ENCODE data around the gene PLIN4.
A peak's percentile ranks its signal among the peaks of the same experiment; 100 is the strongest.

The PLIN4 gene

DNA sequence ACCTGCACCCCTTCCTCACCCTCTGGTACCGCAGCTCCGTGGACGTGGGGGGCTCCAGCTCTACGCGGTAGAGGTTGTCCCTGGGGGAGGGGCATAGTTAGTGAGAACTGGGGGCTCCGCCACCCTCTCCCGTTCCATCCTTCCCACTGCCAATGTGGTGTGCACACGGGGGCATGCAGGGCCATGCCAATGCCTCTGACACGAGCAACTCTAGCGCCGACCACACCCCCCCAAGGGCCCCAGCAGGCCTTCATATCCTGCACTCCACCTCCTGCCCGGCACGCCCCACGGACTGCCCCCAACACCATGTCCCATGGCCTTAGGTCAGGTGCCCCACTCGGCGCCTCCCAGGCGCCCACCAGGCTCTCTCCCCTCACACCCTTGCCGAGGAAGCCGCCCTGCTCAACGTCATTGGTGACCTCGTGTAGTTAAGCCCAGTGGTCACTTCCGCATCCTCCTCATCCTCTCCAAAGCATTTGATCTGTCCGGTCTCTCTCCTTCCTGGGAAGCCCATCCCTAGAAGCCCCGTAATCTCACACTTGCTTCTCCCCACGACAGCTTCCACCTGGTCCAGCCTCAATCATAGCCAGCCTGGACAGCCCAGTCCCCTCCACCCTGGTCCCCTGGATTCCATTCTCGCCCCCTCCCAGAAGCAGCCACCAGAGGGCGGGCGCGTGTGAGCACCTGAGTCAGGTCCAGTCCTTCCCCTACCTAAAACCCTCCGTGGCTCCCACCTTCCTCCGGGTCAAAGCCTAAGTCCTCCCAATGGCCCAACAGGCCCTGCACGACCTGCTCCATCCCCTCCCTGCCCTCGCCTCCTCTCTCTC is 39.1 kb upstream of the PLIN4 start:
- DNase-seq (ENCODE audit: low read depth), result no peak
- peak; percentile 52 for TF ChIP-seq CTCF (IDR thresholded peaks at IDR 0.05; ENCODE audit: low read depth, low read length, missing control alignments)
- H3K4me3 ChIP-seq (ENCODE audit: low read depth, low read length), result no peak overlapping the region

DNA sequence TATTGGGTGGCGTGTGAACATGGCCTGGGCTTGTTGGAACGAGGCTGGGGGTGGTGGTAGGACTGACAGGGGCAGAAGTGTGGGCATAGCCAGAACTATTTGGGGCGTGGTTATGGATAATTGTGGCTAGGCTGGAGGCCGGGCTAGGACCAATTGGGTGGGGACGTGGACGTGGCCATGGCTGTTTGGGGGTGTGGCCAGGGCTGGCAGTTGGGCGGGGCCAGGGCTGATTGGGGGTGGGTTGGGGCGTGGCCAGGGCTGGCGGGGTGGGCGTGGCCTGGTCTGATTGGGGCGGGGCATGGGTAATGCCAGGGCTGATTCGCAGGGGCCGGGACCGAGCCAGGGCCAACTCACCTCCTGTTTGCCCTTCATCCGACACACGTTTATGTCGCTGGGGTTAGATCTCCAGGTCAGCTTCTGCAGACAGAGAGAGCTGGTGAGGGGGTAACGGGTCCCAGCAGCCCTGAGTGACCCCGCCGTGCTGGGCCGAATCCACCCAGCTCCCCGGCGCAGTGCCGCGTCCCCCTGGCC is 38.4 kb upstream of the PLIN4 start:
- TF ChIP-seq CTCF (IDR thresholded peaks at IDR 0.05; ENCODE audit: low read depth, low read length, missing control alignments), result no peak
- H3K4me3 ChIP-seq (ENCODE audit: low read depth, low read length), result no peak overlapping the region
- DNase-seq (ENCODE audit: low read depth), result no peak

DNA sequence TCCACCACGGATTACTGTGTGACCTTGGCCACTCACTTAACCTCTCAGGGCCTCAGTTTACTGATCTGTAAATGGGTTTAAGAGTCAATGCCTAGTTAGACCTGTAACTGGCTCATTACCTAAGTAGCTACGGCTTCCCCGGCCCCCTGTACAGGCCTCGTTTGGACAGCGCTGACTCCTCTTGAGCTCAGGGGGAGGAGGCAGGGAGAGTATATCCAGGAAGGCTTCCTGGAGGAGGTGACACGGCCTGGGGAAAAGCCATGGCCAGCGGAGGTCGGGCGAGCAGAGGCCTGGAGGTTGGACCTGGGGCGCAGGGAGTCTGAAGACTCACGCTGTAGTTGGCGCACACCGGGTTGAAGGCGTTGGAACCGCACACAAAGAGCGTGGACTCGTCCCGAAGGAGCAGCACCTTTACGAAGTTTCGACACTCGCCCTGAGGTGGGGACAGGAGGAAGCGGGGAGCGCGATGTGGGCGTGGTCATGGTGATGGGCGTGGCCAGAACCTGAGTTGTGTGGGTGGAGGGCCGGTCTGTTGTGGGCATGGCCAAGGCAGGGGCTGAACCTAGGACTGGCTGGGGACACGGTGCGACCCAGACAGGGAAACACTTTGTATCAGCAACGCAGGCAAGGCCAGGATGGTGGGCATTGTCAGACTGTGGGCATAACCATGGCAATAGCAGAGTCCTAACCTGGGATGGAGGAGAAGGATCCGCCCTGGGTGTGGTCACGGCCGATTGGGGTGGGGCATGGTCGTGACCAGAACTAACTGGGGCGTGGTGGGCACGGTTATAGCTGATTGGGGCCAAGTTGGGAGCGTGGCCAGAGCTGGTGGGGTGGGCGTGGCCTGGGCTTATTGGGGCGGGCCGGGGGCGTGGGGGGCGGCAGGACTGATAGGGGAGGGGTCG is 37.6 kb upstream of the PLIN4 start:
- DNase-seq (ENCODE audit: low read depth), result no peak
- no peak overlapping the region for H3K4me3 ChIP-seq (ENCODE audit: low read depth, low read length)
- TF ChIP-seq CTCF (IDR thresholded peaks at IDR 0.05; ENCODE audit: low read depth, low read length, missing control alignments), result no peak

- H3K4me3 ChIP-seq (ENCODE audit: low read depth, low read length), result no peak overlapping the region
- DNase-seq (ENCODE audit: low read depth), result no peak
- TF ChIP-seq CTCF (IDR thresholded peaks at IDR 0.05; ENCODE audit: low read depth, low read length, missing control alignments), result no peak
Observed at GRCh38 chr19:4554717-4555116, 36.4 kb upstream of the PLIN4 start.

DNA sequence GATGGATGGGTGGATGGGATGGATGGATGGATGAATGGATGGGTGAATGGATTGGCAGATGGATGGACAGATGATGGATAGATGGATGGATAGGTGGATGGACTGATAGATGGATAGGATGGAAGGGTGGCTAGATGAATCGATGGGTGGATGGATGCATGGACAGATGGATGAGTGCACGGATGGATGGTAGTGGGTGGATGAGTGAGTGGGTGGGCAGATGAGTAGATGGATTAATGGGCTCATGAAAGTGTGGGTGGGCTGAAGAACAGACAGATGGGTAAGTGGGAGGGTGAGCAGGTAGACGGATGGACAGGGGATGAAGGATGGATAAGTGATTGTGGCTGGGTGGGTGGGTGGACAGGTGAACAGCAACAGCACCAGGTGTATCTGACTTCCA is 35.5 kb upstream of the PLIN4 start:
- no peak overlapping the region for H3K4me3 ChIP-seq (ENCODE audit: low read depth, low read length)
- DNase-seq (ENCODE audit: low read depth), result no peak
- no peak for TF ChIP-seq CTCF (IDR thresholded peaks at IDR 0.05; ENCODE audit: low read depth, low read length, missing control alignments)

DNA sequence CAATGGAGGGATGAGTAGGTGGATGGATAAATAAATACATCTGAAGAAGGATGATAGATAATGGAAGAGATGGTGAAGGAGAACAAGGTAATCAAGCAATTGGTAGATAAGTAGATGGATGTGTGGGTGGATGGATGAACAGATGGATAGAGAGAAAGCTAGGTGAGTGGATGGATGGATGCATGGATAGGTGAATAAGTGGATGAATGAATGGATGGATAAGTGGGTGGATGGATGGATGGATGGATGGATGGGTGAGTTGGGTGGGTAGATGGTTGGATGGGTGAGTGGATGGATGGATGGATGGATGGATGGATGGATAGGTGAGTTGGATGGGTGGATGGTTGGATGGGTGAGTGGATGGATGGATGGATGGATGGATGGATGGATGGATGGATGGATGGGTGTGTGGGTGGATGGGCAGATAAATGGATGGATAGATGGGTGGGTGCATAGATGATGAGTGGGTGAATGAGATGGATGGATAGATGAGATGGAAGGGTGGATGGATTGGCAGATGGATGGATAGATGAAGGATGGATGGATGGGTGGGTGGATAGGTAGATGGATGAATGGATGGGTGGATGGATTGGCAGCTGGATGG is 34.9 kb upstream of the PLIN4 start:
- DNase-seq (ENCODE audit: low read depth), result no peak
- TF ChIP-seq CTCF (IDR thresholded peaks at IDR 0.05; ENCODE audit: low read depth, low read length, missing control alignments), result no peak
- H3K4me3 ChIP-seq (ENCODE audit: low read depth, low read length), result no peak overlapping the region

All from GM12864 (cell line).